ENCODE results near the gene OXT. TPM values are rescaled to one million over a fixed set of nuclear protein-coding genes. Genes with fewer than 3 reads are reported as not detected.
A peak's percentile ranks its signal among the peaks of the same experiment; 100 is the strongest.
"Not testable (repeated sequence)": the region's sequence is repeated elsewhere in the genome, so short reads cannot be mapped to it uniquely, and the experiment has no call there.

OXT gene
- total RNA-seq, 2 experiments from 2014 or later = not detected

GRCh38 chr20:3115190-3116107 is 44.0 kb downstream of the OXT start:
- H3K9me3 ChIP-seq (ENCODE audit: low read length) = no peaks in the 10 kb centered on the region

DNA sequence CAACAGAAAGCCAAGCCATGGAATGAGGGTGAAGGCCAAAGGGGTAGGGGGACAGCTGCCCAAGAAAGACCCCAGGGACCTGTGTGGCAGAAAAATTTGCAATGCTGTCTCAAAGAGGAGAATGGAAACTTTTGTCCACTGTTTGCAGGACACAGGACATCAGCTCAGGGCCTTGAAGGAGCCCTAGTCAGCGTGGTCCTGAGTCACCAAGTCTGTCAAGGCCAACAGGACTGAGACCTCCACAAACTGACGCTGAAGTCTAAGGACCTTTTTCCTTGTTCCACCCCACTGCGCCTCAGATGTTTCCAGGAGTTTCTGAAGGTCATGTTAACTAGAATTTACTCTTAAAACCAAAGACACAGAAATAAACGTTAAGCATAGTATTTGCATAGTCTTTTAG is 44.9 kb downstream of the OXT start:
- H3K79me2 ChIP-seq (ENCODE audit: insufficient read depth, low read depth, low read length) = no peaks in the 10 kb centered on the region
- peaks cover 8% of the 10 kb centered on the region; the same call in 1 of the 2 replicates for H3K36me3 ChIP-seq (ENCODE audit: insufficient read depth, low read length)
- no peak overlapping the region for H3K27ac ChIP-seq (ENCODE audit: low read depth, low read length, poor library complexity, severe bottlenecking)
- no peak overlapping the region for H3K4me2 ChIP-seq (ENCODE audit: low read length)
- H3K4me1 ChIP-seq (ENCODE audit: insufficient read depth, low read length, poor library complexity, severe bottlenecking) = peaks cover 14% of the 10 kb centered on the region
- intact Hi-C loops (cut with micrococcal nuclease; ENCODE audit: unreplicated experiment) = no loop called here
- no peak overlapping the region for H3K4me3 ChIP-seq (ENCODE audit: low read depth, low read length, poor library complexity, severe bottlenecking)
- H4K20me1 ChIP-seq (ENCODE audit: insufficient read depth, low read length) = no peaks in the 10 kb centered on the region
- H3K9me3 ChIP-seq (ENCODE audit: low read length) = no peaks in the 10 kb centered on the region
- ChIA-PET CTCF (ENCODE audit: unreplicated experiment) (no interaction called here), POLR2A (interaction anchor here (0.7 kb wide), 1 partner anchor 63 kb away, joined by 3 read pairs; no protein-coding TSS in a partner anchor)
- no TSS peak for BruUV-seq (replicated peaks)
- TF ChIP-seq CTCF (conservative IDR thresholded peaks at IDR 0.05; ENCODE audit: low read length) = no peak
- TF ChIP-seq EZH2phosphoT487 (IDR thresholded peaks at IDR 0.05; ENCODE audit: borderline replicate concordance, low read depth, low read length) = no peak
- H3K9me2 ChIP-seq (ENCODE audit: insufficient read depth, low read length) = no peaks in the 10 kb centered on the region
- DNase-seq (ENCODE audit: low spot score) = no peak
- H2AFZ ChIP-seq (ENCODE audit: low read length) = no peak overlapping the region

More at GRCh38 chr20:3115190-3116107, 44.0 kb downstream of the OXT start:
- no peak overlapping the region for H3K27ac ChIP-seq (ENCODE audit: low read depth, low read length, poor library complexity, severe bottlenecking)
- ChIA-PET CTCF (ENCODE audit: unreplicated experiment) (no interaction called here), POLR2A (interaction anchor here (0.6 kb wide), 1 partner anchor 518 kb away, joined by 3 read pairs; no protein-coding TSS in a partner anchor)
- H3K79me2 ChIP-seq (ENCODE audit: insufficient read depth, low read depth, low read length) = no peaks in the 10 kb centered on the region
- intact Hi-C loops (cut with micrococcal nuclease; ENCODE audit: unreplicated experiment) = no loop called here
- H4K20me1 ChIP-seq (ENCODE audit: insufficient read depth, low read length) = no peaks in the 10 kb centered on the region
- no peak overlapping the region for H2AFZ ChIP-seq (ENCODE audit: low read length)
- H3K4me2 ChIP-seq (ENCODE audit: low read length) = no peak overlapping the region
- H3K9me2 ChIP-seq (ENCODE audit: insufficient read depth, low read length) = no peaks in the 10 kb centered on the region
- H3K4me3 ChIP-seq (ENCODE audit: low read depth, low read length, poor library complexity, severe bottlenecking) = no peak overlapping the region
- no peaks in the 10 kb centered on the region for H3K36me3 ChIP-seq (ENCODE audit: insufficient read depth, low read length)
- H3K4me1 ChIP-seq (ENCODE audit: insufficient read depth, low read length, poor library complexity, severe bottlenecking) = peaks cover 14% of the 10 kb centered on the region
- peak; percentile 53 for DNase-seq (ENCODE audit: low spot score)
- no peak for TF ChIP-seq EZH2phosphoT487 (IDR thresholded peaks at IDR 0.05; ENCODE audit: borderline replicate concordance, low read depth, low read length)
- peak; percentile 77 for TF ChIP-seq CTCF (conservative IDR thresholded peaks at IDR 0.05; ENCODE audit: low read length)
- BruUV-seq (replicated peaks) = no TSS peak

- H3K79me2 ChIP-seq (ENCODE audit: insufficient read depth, low read depth, low read length); H3K9me3 ChIP-seq (ENCODE audit: low read length); H3K27ac ChIP-seq (ENCODE audit: low read depth, low read length, poor library complexity, severe bottlenecking); BruUV-seq (replicated peaks); H4K20me1 ChIP-seq (ENCODE audit: insufficient read depth, low read length); DNase-seq (ENCODE audit: low spot score); H3K9me2 ChIP-seq (ENCODE audit: insufficient read depth, low read length); H2AFZ ChIP-seq (ENCODE audit: low read length); POLR2A ChIA-PET; intact Hi-C loops (cut with micrococcal nuclease; ENCODE audit: unreplicated experiment); H3K4me3 ChIP-seq (ENCODE audit: low read depth, low read length, poor library complexity, severe bottlenecking): not testable (repeated sequence)
- Histone ChIP-seq H3K4me1 (ENCODE audit: insufficient read depth, low read length, poor library complexity, severe bottlenecking) (peaks cover 14% of the 10 kb centered on the region), H3K36me3 (ENCODE audit: insufficient read depth, low read length) (peaks cover 24% of the 10 kb centered on the region), H3K4me2 (ENCODE audit: low read length) (peak overlapping the region; percentile 20; the same call in 1 of the 2 replicates)
- CTCF ChIA-PET (ENCODE audit: unreplicated experiment) = interaction anchor here (0.9 kb wide), 1 partner anchor 18 kb away, joined by 3 read pairs; no protein-coding TSS in a partner anchor
Measured at GRCh38 chr20:3117839-3118379, 46.5 kb downstream of the OXT start.
